Ascending aorta (tissue), 2 donors: ENCODE data around the gene STT3B. TPM values are rescaled to one million over a fixed set of nuclear protein-coding genes. Genes with fewer than 3 reads are reported as not detected.

ENCODE experiments used
- DNase-seq, 2 donors: peaks; one replicate each; pipeline ENCODE4 v3.0.0-alpha.2; 2019; ENCODE audit warnings: low spot score in 2 of 2
- H3K27ac ChIP-seq, 2 donors: fragments of 200-600 bp; sonication (generic); one replicate each; pipeline ENCODE4 v1.5.1; 2016 to 2017; ENCODE audit warnings: mild to moderate bottlenecking in 1 of 2
- H3K27me3 ChIP-seq: fragments of 200-600 bp; sonication (generic); one replicate; pipeline ENCODE4 v1.5.1; 2017
- H3K36me3 ChIP-seq, 2 donors: fragments of 200-600 bp; sonication (generic); one replicate each; pipeline ENCODE4 v1.5.1; 2016
- H3K4me1 ChIP-seq, 2 donors: fragments of 200-600 bp; sonication (generic); one replicate each; pipeline ENCODE4 v1.5.1; 2016 to 2017; ENCODE audit warnings: mild to moderate bottlenecking in 1 of 2
- H3K4me3 ChIP-seq, 2 donors: fragments of 200-600 bp; sonication (generic); one replicate each; pipeline ENCODE4 v1.5.1; 2016 to 2017; ENCODE audit warnings: mild to moderate bottlenecking in 1 of 2
- H3K9me3 ChIP-seq, 2 donors: fragments of 200-600 bp; sonication (generic); one replicate each; pipeline ENCODE4 v1.5.1; 2016
- intact Hi-C: fragments of 100-400 bp; cut with DNase I; formaldehyde crosslinking; loops from one replicate; pipeline ENCODE4 v1.15.1; 2023
- total RNA-seq: library from RNA; depleted of rRNA; stranded (reverse); fragments of >200 nt; gene quantifications from one replicate; pipeline ENCODE4 v1.1.0, GENCODE V29; 2016
- TF ChIP-seq, protein P1 (sequence below), 3 experiments: fragments of 200-600 bp in 2 of 3; fragments of 450-650 bp in 1 of 3; sonication (generic) in 2 of 3; IDR thresholded peaks; one replicate each; pipeline ENCODE4 v1.5.1; 2016 to 2019; ENCODE audit warnings: antibody characterized with exemption in 3 of 3, mild to moderate bottlenecking in 1 of 3, moderate library complexity in 1 of 3

STT3B gene
- total RNA-seq, 1 donor from 2014 or later, result 79.5 TPM

DNA sequence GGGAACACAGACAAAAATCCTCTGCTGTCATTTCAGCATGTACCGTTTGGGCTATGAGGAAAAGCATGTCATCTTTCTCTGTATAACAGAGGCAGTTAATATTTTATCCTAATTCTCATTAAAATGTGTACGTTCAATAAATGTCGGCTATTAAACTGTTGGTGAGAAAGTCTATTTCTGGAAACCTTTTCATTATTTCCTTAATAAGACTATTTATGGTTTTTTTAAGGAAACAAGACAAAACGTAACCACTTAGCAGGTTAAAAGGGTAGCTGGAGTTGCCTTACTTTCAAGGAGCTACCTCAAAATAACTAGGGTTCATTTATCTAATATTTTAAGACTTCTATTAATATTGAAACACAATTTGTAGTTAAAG, 1.8 kb upstream of the STT3B start:
- no peaks in the 10 kb centered on the region for H3K36me3 ChIP-seq

DNA sequence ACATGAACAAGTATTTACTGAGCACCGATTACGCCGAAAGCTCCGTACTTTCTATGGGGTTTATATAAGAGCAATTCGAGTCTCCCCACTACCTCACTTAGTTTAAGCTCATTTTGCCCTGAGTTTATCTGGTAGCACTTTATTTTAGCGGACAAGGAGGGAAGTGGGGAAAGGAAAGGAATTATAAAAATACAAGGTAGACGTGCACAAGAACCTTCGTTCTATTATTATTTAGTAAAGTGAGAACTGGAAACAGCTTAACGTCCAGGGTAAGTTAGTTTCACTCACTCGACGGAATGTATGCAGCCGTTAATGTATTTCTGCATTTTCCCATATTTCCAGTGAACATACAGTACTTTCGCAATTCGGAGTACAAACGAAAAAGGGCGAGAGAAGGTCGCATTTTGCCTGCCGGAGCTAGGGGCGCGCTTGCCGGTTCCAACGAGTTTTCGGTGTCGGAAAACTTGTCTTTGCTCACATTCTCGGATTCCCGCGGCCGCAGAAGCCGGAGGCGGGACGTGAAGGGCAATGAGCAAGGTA, 1.2 kb upstream of the STT3B start:
- H3K36me3 ChIP-seq, result no peaks in the 10 kb centered on the region
- H3K9me3 ChIP-seq, result no peaks in the 10 kb centered on the region
- DNase-seq, result no peak
- TF ChIP-seq, protein P1, sequence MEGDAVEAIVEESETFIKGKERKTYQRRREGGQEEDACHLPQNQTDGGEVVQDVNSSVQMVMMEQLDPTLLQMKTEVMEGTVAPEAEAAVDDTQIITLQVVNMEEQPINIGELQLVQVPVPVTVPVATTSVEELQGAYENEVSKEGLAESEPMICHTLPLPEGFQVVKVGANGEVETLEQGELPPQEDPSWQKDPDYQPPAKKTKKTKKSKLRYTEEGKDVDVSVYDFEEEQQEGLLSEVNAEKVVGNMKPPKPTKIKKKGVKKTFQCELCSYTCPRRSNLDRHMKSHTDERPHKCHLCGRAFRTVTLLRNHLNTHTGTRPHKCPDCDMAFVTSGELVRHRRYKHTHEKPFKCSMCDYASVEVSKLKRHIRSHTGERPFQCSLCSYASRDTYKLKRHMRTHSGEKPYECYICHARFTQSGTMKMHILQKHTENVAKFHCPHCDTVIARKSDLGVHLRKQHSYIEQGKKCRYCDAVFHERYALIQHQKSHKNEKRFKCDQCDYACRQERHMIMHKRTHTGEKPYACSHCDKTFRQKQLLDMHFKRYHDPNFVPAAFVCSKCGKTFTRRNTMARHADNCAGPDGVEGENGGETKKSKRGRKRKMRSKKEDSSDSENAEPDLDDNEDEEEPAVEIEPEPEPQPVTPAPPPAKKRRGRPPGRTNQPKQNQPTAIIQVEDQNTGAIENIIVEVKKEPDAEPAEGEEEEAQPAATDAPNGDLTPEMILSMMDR (IDR thresholded peaks at IDR 0.05), result peak in 2 of 3 experiments; percentile 6 to 32
- no peaks in the 10 kb centered on the region for H3K27me3 ChIP-seq
- intact Hi-C loops, result loop anchor here (5.0 to 10.0 kb wide), 6 partner anchors 233 to 1903 kb away; no protein-coding TSS in a partner anchor
- peak overlapping the region; percentile 76 to 80 for H3K4me3 ChIP-seq
- H3K4me1 ChIP-seq, result peaks cover 2 to 13% of the 10 kb centered on the region in 2 donors
- H3K27ac ChIP-seq, result peak overlapping the region; percentile 97 to 98

More for the DNA sequence above, 1.8 kb upstream of the STT3B start:
- DNase-seq, result no peak
- Histone ChIP-seq H3K4me3 (peak overlapping the region; percentile 76 to 80), H3K27ac (peak overlapping the region; percentile 97 to 98), H3K4me1 (peaks cover 2 to 10% of the 10 kb centered on the region in 2 donors), H3K9me3 (no peaks in the 10 kb centered on the region), H3K27me3 (no peaks in the 10 kb centered on the region)
- TF ChIP-seq, protein P1 (IDR thresholded peaks at IDR 0.05), result no peak
- intact Hi-C loops, result loop anchor here (5.0 to 10.0 kb wide), 6 partner anchors 234 to 1904 kb away; no protein-coding TSS in a partner anchor

DNA sequence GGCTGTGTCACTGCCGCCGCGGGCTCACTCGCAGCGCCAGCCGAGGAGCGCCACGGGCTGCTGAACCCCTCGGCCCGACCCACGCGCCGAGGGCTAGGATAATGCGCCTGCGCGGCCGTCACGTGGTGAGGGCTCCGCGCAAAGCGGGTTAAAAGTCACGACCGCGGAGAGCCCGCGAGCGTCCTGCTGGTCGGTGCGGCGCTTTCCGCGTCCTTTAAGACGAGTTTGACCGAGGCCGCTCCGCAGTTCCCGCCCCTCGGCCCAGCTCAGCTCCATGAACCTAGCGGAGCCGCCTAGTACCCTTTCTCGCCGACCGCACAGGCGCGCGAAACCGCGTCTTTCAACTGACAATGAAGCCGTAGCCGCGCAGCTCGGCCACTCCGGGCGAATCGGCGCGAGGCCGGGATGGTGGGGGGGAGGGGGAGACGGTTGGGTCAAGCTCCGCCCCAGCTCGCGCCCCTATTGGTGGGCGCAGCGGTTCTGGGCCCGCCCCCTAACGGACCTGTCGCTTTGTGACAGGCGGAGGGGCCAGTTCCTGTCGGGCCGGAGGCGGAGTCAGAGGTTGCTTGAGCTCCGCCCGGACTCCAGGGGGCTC, 636 bp upstream of the STT3B start:
- Histone ChIP-seq H3K4me3 (peak overlapping the region; percentile 76 to 80), H3K4me1 (peaks cover 2 to 13% of the 10 kb centered on the region in 2 donors), H3K36me3 (no peaks in the 10 kb centered on the region), H3K9me3 (no peaks in the 10 kb centered on the region), H3K27ac (peak overlapping the region; percentile 97 to 98), H3K27me3 (no peaks in the 10 kb centered on the region)
- DNase-seq, result peak; percentile 96 to 99
- intact Hi-C loops, result loop anchor here (1.0 to 10.0 kb wide), 7 partner anchors 233 to 1903 kb away; partner anchors contain the start of gene GPD1L
- TF ChIP-seq, protein P1 (IDR thresholded peaks at IDR 0.05), result peak in 1 of 3 experiments; percentile 3

DNA sequence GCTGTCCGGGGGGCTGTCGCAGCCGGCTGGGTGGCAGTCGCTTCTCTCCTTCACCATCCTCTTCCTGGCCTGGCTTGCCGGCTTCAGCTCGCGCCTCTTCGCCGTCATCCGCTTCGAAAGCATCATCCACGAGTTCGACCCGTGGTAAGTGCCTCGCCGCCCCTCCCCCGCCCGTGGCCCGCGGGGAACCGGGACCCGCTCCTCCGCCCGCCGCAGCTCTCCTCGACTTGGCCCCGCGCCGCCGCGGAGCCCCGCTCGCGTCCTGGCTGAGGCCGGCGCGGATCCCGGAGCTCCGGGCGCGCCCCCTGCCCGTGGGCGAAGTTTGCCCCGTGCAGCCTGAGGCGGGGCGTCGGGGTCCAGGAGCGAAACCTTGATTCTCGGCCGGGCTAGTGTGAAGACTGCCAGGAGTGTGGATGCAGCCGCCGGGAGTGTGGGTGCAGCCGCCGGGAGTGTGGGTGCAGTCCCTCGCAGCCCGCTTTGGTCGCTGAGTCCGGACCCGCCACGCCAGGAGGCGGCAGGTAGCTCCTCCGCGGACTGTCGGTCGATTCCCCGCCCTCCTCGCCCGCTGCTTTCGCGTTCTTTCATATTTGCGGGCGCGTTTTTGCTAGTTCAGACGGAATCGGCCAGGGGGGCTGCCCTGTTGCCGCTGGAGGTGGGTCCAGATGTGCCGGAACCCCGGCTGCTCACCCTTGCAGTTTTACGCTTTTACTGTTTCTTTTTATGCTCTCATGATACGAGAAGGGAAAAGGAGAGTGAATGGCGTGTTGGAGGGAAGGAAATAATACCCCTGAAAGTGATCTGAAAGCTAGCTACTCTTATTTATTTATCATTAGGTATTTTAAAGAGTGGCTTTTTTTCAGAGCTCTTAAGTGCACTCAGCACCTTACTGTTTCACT, 692 bp downstream of the STT3B start:
- H3K4me3 ChIP-seq, result peak overlapping the region; percentile 76 to 80
- H3K27ac ChIP-seq, result peak overlapping the region; percentile 97 to 98
- no peaks in the 10 kb centered on the region for H3K27me3 ChIP-seq
- intact Hi-C loops, result loop anchor here (5.0 to 10.0 kb wide), 6 partner anchors 231 to 1901 kb away; no protein-coding TSS in a partner anchor
- TF ChIP-seq, protein P1 (IDR thresholded peaks at IDR 0.05), result peak in 1 of 3 experiments; percentile 28
- H3K4me1 ChIP-seq, result peaks cover 2 to 13% of the 10 kb centered on the region in 2 donors
- DNase-seq, result peak in 1 of 2 donors; percentile 74
- H3K36me3 ChIP-seq, result no peaks in the 10 kb centered on the region
- no peaks in the 10 kb centered on the region for H3K9me3 ChIP-seq

DNA sequence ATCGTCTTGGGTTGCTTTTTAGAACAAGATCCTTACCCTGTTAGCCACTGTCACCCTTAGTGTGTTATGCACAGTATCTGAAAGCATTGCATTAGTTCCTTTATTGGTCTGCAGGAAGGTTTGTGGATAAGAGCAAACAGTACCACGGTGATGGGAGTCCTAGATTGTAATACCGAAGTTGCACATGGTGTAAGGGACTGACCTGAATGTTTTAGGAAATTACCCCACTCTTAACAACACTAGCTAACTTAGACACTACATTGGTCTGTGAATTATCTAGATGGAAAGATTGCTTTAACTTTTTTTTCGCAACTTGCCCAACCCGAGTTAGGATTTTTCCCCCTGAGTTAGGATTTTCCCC, 1.3 kb downstream of the STT3B start:
- no peaks in the 10 kb centered on the region for H3K36me3 ChIP-seq
- peak overlapping the region; percentile 76 to 80 for H3K4me3 ChIP-seq
- H3K4me1 ChIP-seq, result peaks cover 2 to 13% of the 10 kb centered on the region in 2 donors
- H3K9me3 ChIP-seq, result no peaks in the 10 kb centered on the region
- intact Hi-C loops, result loop anchor here (5.0 to 10.0 kb wide), 6 partner anchors 231 to 1901 kb away; no protein-coding TSS in a partner anchor
- no peak for DNase-seq
- H3K27ac ChIP-seq, result peak overlapping the region in 1 of 2 donors; percentile 97
- TF ChIP-seq, protein P1 (IDR thresholded peaks at IDR 0.05), result no peak
- H3K27me3 ChIP-seq, result no peaks in the 10 kb centered on the region
